ENCODE results near the gene ZNF664. TPM values are rescaled to one million over a fixed set of nuclear protein-coding genes. Genes with fewer than 3 reads are reported as not detected.

The ZNF664 gene
- total RNA-seq, 1 donor from 2014 or later = 97.5 TPM

- TF ChIP-seq CTCF (IDR thresholded peaks at IDR 0.05; ENCODE audit: insufficient read depth, low read length, poor library complexity, severe bottlenecking) = no peak
- DNase-seq (ENCODE audit: low read depth) = no peak
- no peaks in the 10 kb centered on the region for H3K36me3 ChIP-seq (ENCODE audit: control insufficient read depth, insufficient read depth, low read length)
- no peaks in the 10 kb centered on the region for H3K27me3 ChIP-seq (ENCODE audit: control insufficient read depth, insufficient read depth, low read length)
- H3K4me3 ChIP-seq (ENCODE audit: low read depth, low read length) = no peak overlapping the region
Observed at GRCh38 chr12:124007826-124008570, 35.0 kb downstream of the ZNF664 start.

- Histone ChIP-seq H3K27me3 (ENCODE audit: control insufficient read depth, insufficient read depth, low read length) (no peaks in the 10 kb centered on the region), H3K36me3 (ENCODE audit: control insufficient read depth, insufficient read depth, low read length) (no peaks in the 10 kb centered on the region), H3K4me3 (ENCODE audit: low read depth, low read length) (no peak overlapping the region)
- no peak for TF ChIP-seq CTCF (IDR thresholded peaks at IDR 0.05; ENCODE audit: insufficient read depth, low read length, poor library complexity, severe bottlenecking)
- DNase-seq (ENCODE audit: low read depth) = no peak
Observed at GRCh38 chr12:124008595-124008994, 35.6 kb downstream of the ZNF664 start.

- DNase-seq (ENCODE audit: low read depth) = no peak
- H3K27me3 ChIP-seq (ENCODE audit: control insufficient read depth, insufficient read depth, low read length) = no peaks in the 10 kb centered on the region
- H3K4me3 ChIP-seq (ENCODE audit: low read depth, low read length) = no peak overlapping the region
- TF ChIP-seq CTCF (IDR thresholded peaks at IDR 0.05; ENCODE audit: insufficient read depth, low read length, poor library complexity, severe bottlenecking) = no peak
- H3K36me3 ChIP-seq (ENCODE audit: control insufficient read depth, insufficient read depth, low read length) = no peaks in the 10 kb centered on the region
Observed at GRCh38 chr12:124009781-124010180, 36.8 kb downstream of the ZNF664 start.

GRCh38 chr12:124010687-124011086, 37.7 kb downstream of the ZNF664 start:
- Histone ChIP-seq H3K4me3 (ENCODE audit: low read depth, low read length) (no peak overlapping the region), H3K27me3 (ENCODE audit: control insufficient read depth, insufficient read depth, low read length) (no peaks in the 10 kb centered on the region), H3K36me3 (ENCODE audit: control insufficient read depth, insufficient read depth, low read length) (no peaks in the 10 kb centered on the region)
- no peak for TF ChIP-seq CTCF (IDR thresholded peaks at IDR 0.05; ENCODE audit: insufficient read depth, low read length, poor library complexity, severe bottlenecking)
- DNase-seq (ENCODE audit: low read depth) = no peak

- no peaks in the 10 kb centered on the region for H3K27me3 ChIP-seq (ENCODE audit: control insufficient read depth, insufficient read depth, low read length)
- no peak for DNase-seq (ENCODE audit: low read depth)
- TF ChIP-seq CTCF (IDR thresholded peaks at IDR 0.05; ENCODE audit: insufficient read depth, low read length, poor library complexity, severe bottlenecking) = no peak
- no peaks in the 10 kb centered on the region for H3K36me3 ChIP-seq (ENCODE audit: control insufficient read depth, insufficient read depth, low read length)
- H3K4me3 ChIP-seq (ENCODE audit: low read depth, low read length) = no peak overlapping the region
Observed at GRCh38 chr12:124011435-124012115, 38.6 kb downstream of the ZNF664 start.
